Measurements from ENCODE around the gene EML6. TPM values are rescaled to one million over a fixed set of nuclear protein-coding genes. Genes with fewer than 3 reads are reported as not detected.

EML6 gene
- total RNA-seq, 1 donor from 2014 or later, result 8.1 TPM

DNA sequence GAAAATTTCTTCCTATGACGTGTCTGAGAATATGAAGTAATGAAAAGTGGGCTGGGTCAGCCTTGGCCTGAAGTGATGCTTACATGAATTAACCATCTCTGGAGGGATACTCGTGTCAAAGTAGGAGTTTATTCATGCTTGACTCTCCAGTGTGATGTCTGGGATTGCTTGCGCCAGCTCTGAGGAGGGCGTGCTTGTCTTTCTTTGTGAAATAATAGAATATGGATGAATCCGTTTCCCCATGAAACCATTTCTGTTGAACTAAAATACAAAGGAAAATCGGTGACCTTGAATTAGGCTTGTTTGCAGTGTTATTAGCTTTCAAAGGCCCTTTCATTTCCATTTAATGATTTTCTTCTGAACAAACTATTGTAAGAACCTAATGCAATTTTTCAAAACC is 77.9 kb downstream of the EML6 start:
- H3K9me3 Mint-ChIP-seq, result peaks cover 12% of the 10 kb centered on the region

DNA sequence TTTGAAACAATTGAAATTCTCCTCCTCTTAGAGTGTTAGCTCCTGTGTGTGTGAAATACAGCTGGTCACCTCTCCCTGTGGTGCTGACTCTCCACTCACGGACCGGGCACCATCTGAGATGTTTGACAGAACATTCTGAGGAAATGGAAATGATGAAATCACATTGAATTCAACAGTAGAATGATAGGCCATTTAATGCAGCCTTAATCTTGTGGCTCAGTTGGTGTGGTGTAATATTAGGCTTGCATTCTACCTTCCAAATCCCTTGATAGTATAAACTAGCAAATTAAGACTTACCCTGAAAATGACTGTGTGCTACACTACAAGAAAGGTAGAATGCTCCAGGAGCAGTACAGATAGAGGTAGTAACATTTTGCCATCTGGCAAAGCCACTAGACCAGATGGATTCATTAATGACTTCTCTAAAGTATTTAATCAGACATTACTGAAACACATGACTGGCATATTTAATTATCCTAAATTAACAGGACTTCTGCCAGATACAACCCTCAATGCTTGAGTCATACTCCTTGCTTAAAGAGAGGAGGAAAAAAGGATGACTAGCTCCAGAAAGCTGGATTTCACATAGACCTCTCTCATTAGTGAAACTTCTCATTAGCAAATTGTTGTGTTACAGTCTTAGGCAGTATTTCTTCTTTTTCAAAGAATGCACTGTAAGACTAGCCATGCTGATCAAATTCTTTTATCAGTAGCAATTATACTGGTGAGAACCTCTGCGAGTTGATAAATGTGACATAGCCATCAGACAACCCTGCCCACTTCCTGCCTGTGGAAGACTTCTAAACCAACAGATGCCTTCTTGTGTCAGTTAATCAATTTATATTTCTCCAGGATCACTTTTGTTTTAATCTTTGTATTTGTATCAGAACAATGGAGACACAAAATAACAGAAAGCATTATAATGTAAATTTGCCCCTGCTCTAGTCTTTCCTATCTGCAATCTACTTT is 80.6 kb downstream of the EML6 start:
- no peak overlapping the region for H3K27ac Mint-ChIP-seq
- H3K4me1 Mint-ChIP-seq (ENCODE audit: unreplicated experiment), result peaks cover 4% of the 10 kb centered on the region
- TF ChIP-seq, protein P1, sequence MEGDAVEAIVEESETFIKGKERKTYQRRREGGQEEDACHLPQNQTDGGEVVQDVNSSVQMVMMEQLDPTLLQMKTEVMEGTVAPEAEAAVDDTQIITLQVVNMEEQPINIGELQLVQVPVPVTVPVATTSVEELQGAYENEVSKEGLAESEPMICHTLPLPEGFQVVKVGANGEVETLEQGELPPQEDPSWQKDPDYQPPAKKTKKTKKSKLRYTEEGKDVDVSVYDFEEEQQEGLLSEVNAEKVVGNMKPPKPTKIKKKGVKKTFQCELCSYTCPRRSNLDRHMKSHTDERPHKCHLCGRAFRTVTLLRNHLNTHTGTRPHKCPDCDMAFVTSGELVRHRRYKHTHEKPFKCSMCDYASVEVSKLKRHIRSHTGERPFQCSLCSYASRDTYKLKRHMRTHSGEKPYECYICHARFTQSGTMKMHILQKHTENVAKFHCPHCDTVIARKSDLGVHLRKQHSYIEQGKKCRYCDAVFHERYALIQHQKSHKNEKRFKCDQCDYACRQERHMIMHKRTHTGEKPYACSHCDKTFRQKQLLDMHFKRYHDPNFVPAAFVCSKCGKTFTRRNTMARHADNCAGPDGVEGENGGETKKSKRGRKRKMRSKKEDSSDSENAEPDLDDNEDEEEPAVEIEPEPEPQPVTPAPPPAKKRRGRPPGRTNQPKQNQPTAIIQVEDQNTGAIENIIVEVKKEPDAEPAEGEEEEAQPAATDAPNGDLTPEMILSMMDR (conservative IDR thresholded peaks at IDR 0.05), result no peak
- no peak for DNase-seq (ENCODE audit: extremely low spot score, unreplicated experiment)
- no peaks in the 10 kb centered on the region for H3K36me3 Mint-ChIP-seq
- H3K27me3 Mint-ChIP-seq, result peaks cover 19% of the 10 kb centered on the region
- H3K9me3 Mint-ChIP-seq, result peaks cover 12% of the 10 kb centered on the region
- H3K4me3 Mint-ChIP-seq, result no peak overlapping the region

More for the DNA sequence above, 77.9 kb downstream of the EML6 start:
- TF ChIP-seq, protein P1 (conservative IDR thresholded peaks at IDR 0.05), result no peak
- Mint-ChIP-seq H3K4me1 (ENCODE audit: unreplicated experiment) (peaks cover 4% of the 10 kb centered on the region), H3K4me3 (no peak overlapping the region), H3K36me3 (no peaks in the 10 kb centered on the region), H3K27ac (no peak overlapping the region), H3K27me3 (peaks cover 16% of the 10 kb centered on the region)
- no peak for DNase-seq (ENCODE audit: extremely low spot score, unreplicated experiment)

DNA sequence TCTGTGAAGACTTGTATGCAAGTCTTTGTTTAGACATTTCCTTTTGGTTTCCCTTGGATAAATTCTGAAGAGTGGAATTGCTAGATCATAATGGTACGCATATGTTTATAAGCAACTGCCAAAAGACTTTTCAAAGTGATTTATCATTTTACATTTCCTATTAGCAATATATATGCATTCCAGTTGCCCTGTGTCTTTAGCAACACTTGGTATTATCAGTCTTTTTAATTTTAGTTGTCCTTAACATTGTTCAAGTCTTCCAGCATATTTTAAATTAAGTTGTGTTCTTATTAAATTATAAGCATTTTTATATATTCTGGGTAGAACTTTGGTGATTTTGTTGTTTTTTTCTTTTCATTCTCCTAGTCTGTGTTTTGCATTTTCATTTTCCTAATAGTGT is 81.8 kb downstream of the EML6 start:
- Mint-ChIP-seq H3K36me3 (no peaks in the 10 kb centered on the region), H3K27ac (no peak overlapping the region), H3K4me3 (no peak overlapping the region), H3K4me1 (ENCODE audit: unreplicated experiment) (peaks cover 4% of the 10 kb centered on the region), H3K9me3 (peaks cover 15% of the 10 kb centered on the region), H3K27me3 (peaks cover 25% of the 10 kb centered on the region)
- no peak for DNase-seq (ENCODE audit: extremely low spot score, unreplicated experiment)
- TF ChIP-seq, protein P1 (conservative IDR thresholded peaks at IDR 0.05), result no peak

DNA sequence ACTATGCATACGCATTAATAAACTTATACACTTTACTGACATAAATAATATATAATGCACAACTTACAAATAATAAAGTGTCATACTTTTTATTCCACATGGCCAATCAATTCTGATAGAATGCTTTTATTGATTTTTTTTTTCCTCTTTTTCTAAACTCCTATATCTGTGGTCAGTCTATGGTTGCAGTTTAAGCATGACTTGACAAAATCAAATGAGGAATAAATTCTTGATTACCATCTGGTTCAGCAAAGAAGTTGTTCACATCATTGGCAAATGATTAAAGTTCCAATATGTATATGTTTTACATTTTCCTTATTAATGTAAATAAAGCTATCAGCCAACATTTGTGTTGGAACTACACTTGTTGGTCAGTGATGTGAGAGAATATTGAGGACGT is 83.5 kb downstream of the EML6 start:
- peaks cover 15% of the 10 kb centered on the region for H3K9me3 Mint-ChIP-seq
- no peaks in the 10 kb centered on the region for H3K36me3 Mint-ChIP-seq
- peaks cover 34% of the 10 kb centered on the region for H3K27me3 Mint-ChIP-seq
- no peak for DNase-seq (ENCODE audit: extremely low spot score, unreplicated experiment)
- H3K4me3 Mint-ChIP-seq, result no peak overlapping the region
- TF ChIP-seq, protein P1 (conservative IDR thresholded peaks at IDR 0.05), result no peak
- H3K4me1 Mint-ChIP-seq (ENCODE audit: unreplicated experiment), result peaks cover 4% of the 10 kb centered on the region
- no peak overlapping the region for H3K27ac Mint-ChIP-seq

DNA sequence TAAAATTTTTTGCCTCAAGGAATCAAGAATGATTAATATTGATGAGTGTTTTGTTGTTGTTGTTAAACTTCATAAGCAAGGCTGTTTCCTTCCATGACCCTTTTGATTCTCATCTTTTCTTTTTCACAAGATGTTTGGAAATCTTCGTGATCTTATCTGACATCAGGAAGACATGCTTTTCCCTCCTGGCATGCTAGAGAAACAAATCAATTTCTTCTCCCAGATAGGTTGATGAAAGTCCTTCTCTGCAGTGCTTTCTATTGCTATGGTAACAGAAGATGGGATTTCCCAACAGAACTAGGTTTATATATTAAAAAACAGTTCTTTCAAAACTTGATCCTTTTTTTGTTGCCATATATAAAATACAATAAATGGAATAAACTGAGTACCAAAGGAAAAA is 85.2 kb downstream of the EML6 start:
- H3K36me3 Mint-ChIP-seq, result no peaks in the 10 kb centered on the region
- peaks cover 12% of the 10 kb centered on the region for H3K9me3 Mint-ChIP-seq
- no peaks in the 10 kb centered on the region for H3K4me1 Mint-ChIP-seq (ENCODE audit: unreplicated experiment)
- H3K27ac Mint-ChIP-seq, result no peak overlapping the region
- DNase-seq (ENCODE audit: extremely low spot score, unreplicated experiment), result no peak
- H3K27me3 Mint-ChIP-seq, result peaks cover 30% of the 10 kb centered on the region
- no peak overlapping the region for H3K4me3 Mint-ChIP-seq
- TF ChIP-seq, protein P1 (conservative IDR thresholded peaks at IDR 0.05), result no peak
